HG03342 (cell line): Measurements from ENCODE around the gene EPHB2.

Experiments used
- ATAC-seq: cut with Tn5 transposase; IDR thresholded peaks from one replicate; pipeline ENCODE4 v1.9.1; 2021; ENCODE audit warnings: mild to moderate bottlenecking, moderate library complexity; ENCODE audit not compliant: unreplicated experiment

The EPHB2 gene

GRCh38 chr1:22749919-22750684 is 39.5 kb downstream of the EPHB2 start:
- ATAC-seq: no peak

GRCh38 chr1:22750685-22751051 is 40.0 kb downstream of the EPHB2 start:
- no peak for ATAC-seq

GRCh38 chr1:22751124-22751531 is 40.5 kb downstream of the EPHB2 start:
- ATAC-seq: no peak

GRCh38 chr1:22752339-22752738 is 41.7 kb downstream of the EPHB2 start:
- ATAC-seq: no peak

GRCh38 chr1:22753481-22753971 is 42.9 kb downstream of the EPHB2 start:
- ATAC-seq: no peak

- no peak for ATAC-seq
These were observed 43.6 kb downstream of the EPHB2 start for GRCh38 chr1:22754106-22754768.

- ATAC-seq: no peak
These were observed 44.2 kb downstream of the EPHB2 start for GRCh38 chr1:22754824-22755223.

GRCh38 chr1:22755641-22756040 is 45.0 kb downstream of the EPHB2 start:
- ATAC-seq: no peak

GRCh38 chr1:22756125-22756735 is 45.6 kb downstream of the EPHB2 start:
- ATAC-seq: no peak

GRCh38 chr1:22760455-22760854 is 49.8 kb downstream of the EPHB2 start:
- no peak for ATAC-seq

- no peak for ATAC-seq
These were observed 50.5 kb downstream of the EPHB2 start for GRCh38 chr1:22761101-22761500.

GRCh38 chr1:22761821-22762220 is 51.2 kb downstream of the EPHB2 start:
- no peak for ATAC-seq

GRCh38 chr1:22763487-22764200 is 53.0 kb downstream of the EPHB2 start:
- no peak for ATAC-seq

GRCh38 chr1:22767852-22768251 is 57.2 kb downstream of the EPHB2 start:
- no peak for ATAC-seq

GRCh38 chr1:22769932-22770331 is 59.3 kb downstream of the EPHB2 start:
- ATAC-seq: no peak

GRCh38 chr1:22772014-22772413 is 61.4 kb downstream of the EPHB2 start:
- no peak for ATAC-seq

GRCh38 chr1:22773981-22774832 is 63.6 kb downstream of the EPHB2 start:
- no peak for ATAC-seq

GRCh38 chr1:22774833-22775182 is 64.2 kb downstream of the EPHB2 start:
- no peak for ATAC-seq

GRCh38 chr1:22775478-22775877 is 64.8 kb downstream of the EPHB2 start:
- no peak for ATAC-seq

- no peak for ATAC-seq
These were observed 65.5 kb downstream of the EPHB2 start for GRCh38 chr1:22776035-22776613.
